Hepatocyte (in vitro differentiated cells): ENCODE measurements around the gene DDO. TPM values are rescaled to one million over a fixed set of nuclear protein-coding genes. Genes with fewer than 3 reads are reported as not detected.

Source experiments
- DNase-seq: peaks from one replicate; pipeline ENCODE4 v3.0.0-alpha.2; 2016; ENCODE audit warnings: low spot score
- H2AFZ ChIP-seq: fragments of 200-600 bp; sonication (generic); 2 replicates; pipeline ENCODE4 v1.6.0; 2016; ENCODE audit warnings: antibody characterized with exemption, mild to moderate bottlenecking
- H3K27ac ChIP-seq: fragments of 200-600 bp; sonication (generic); 2 replicates; pipeline ENCODE4 v1.5.1; 2016; ENCODE audit warnings: mild to moderate bottlenecking
- H3K27me3 ChIP-seq: fragments of 200-600 bp; sonication (generic); 2 replicates; pipeline ENCODE4 v1.6.1; 2016
- H3K36me3 ChIP-seq: fragments of 200-600 bp; sonication (generic); replicated peaks from 2 replicates; pipeline ENCODE4 v1.5.1; 2016; ENCODE audit warnings: low read depth; ENCODE audit not compliant: insufficient read depth
- H3K4me1 ChIP-seq: fragments of 200-600 bp; sonication (generic); 2 replicates; pipeline ENCODE4 v1.5.1; 2016; ENCODE audit warnings: mild to moderate bottlenecking, moderate library complexity; ENCODE audit not compliant: insufficient read depth
- H3K4me2 ChIP-seq: fragments of 200-600 bp; sonication (generic); 2 replicates; pipeline ENCODE4 v1.6.0; 2016
- H3K4me3 ChIP-seq: fragments of 200-600 bp; sonication (generic); 2 replicates; pipeline ENCODE4 v1.5.1; 2016; ENCODE audit warnings: mild to moderate bottlenecking
- H3K79me2 ChIP-seq: fragments of 200-600 bp; sonication (generic); 2 replicates; pipeline ENCODE4 v1.6.0; 2017; ENCODE audit warnings: mild to moderate bottlenecking
- H3K9me2 ChIP-seq: fragments of 200-600 bp; sonication (generic); replicated peaks from 2 replicates; pipeline ENCODE4 v1.6.0; 2017; ENCODE audit warnings: mild to moderate bottlenecking; ENCODE audit not compliant: insufficient read depth
- H3K9me3 ChIP-seq: fragments of 200-600 bp; sonication (generic); 2 replicates; pipeline ENCODE4 v1.5.1; 2016; ENCODE audit warnings: low read depth, mild to moderate bottlenecking
- H4K20me1 ChIP-seq: fragments of 200-600 bp; sonication (generic); 2 replicates; pipeline ENCODE4 v1.6.0; 2016; ENCODE audit warnings: mild to moderate bottlenecking; ENCODE audit not compliant: insufficient read depth, poor library complexity, severe bottlenecking
- EZH2 ChIP-seq: fragments of 200-600 bp; sonication (generic); IDR thresholded peaks from 2 replicates; pipeline ENCODE4 v1.6.1; 2016; ENCODE audit warnings: antibody characterized with exemption, mild to moderate bottlenecking, borderline replicate concordance
- EZH2phosphoT487 ChIP-seq: fragments of 200-600 bp; sonication (generic); IDR thresholded peaks from one replicate; pipeline ENCODE4 v1.6.1; 2018; ENCODE audit warnings: antibody characterized with exemption, mild to moderate bottlenecking, low read depth, moderate library complexity; ENCODE audit not compliant: unreplicated experiment, severe bottlenecking
- WGBS: methylation state at CpG from one replicate; pipeline ENCODE4 v1.1.6; 2016; ENCODE audit warnings: low lambda C conversion rate; ENCODE audit errors: missing lambda C conversion rate; 5-methylcytosine and 5-hydroxymethylcytosine counted together
- polyA plus RNA-seq: library from polyadenylated mRNA; unstranded; fragments of >200 nt; fragmentation: Nextera tagmentation; extraction: Ambion mirVana; gene quantifications from 2 replicates; pipeline ENCODE4 v1.2.1, GENCODE V29; 2016
- total RNA-seq: library from RNA; depleted of rRNA; stranded (reverse); fragments of >200 nt; gene quantifications from 2 replicates; pipeline ENCODE4 v1.2.3, GENCODE V29; 2014
- TF ChIP-seq, protein P1 (sequence below): fragments of 200-600 bp; sonication (generic); IDR thresholded peaks from 2 replicates; pipeline ENCODE4 v1.5.1; 2016; ENCODE audit warnings: antibody characterized with exemption, mild to moderate bottlenecking; ENCODE audit not compliant: poor library complexity

The DDO gene
- total and polyA plus RNA-seq, 2 experiments from 2014 or later: 0.20 to 0.39 TPM

- no peak overlapping the region for H3K4me2 ChIP-seq
- H3K4me3 ChIP-seq: no peak overlapping the region
- H3K4me1 ChIP-seq: no peaks in the 10 kb centered on the region
- no peaks in the 10 kb centered on the region for H3K9me2 ChIP-seq
- no peak overlapping the region for H3K27ac ChIP-seq
- WGBS: 73% methylated on average over 3 of the region's 3 CpGs
- no peak for TF ChIP-seq EZH2phosphoT487
- H2AFZ ChIP-seq: no peak overlapping the region
- DNase-seq: no peak
- no peaks in the 10 kb centered on the region for H3K27me3 ChIP-seq
- no peaks in the 10 kb centered on the region for H3K36me3 ChIP-seq
- H3K9me3 ChIP-seq: no peaks in the 10 kb centered on the region
- no peaks in the 10 kb centered on the region for H3K79me2 ChIP-seq
- H4K20me1 ChIP-seq: no peaks in the 10 kb centered on the region
These were observed 17.0 kb upstream of the DDO start for GRCh38 chr6:110432285-110432900.

DNA sequence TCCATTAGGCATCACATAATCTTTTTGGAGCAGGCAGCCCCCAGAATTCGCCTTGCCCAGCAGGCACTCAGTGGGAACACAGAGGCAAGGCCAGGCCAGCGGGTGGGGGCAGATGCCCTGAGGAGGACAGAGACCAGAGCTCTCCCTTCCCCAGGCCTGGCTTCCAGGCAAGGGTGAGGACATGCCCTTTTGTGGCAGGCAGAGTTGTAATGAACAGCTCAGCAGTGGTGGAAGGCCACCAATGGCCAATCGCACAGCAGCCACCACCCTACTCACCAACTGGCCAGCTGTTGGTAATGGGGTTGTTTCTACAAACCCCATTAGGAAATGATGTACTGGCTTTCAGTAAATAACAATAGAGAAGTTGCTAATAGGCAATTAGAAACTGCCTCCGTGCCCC lies 15.4 kb upstream of the DDO start:
- Histone ChIP-seq H3K27ac (no peak overlapping the region), H3K9me3 (no peaks in the 10 kb centered on the region), H3K79me2 (no peaks in the 10 kb centered on the region), H3K9me2 (no peaks in the 10 kb centered on the region), H3K4me2 (no peak overlapping the region), H3K27me3 (no peaks in the 10 kb centered on the region), H4K20me1 (no peaks in the 10 kb centered on the region), H3K4me3 (no peak overlapping the region), H2AFZ (no peak overlapping the region), H3K36me3 (no peaks in the 10 kb centered on the region), H3K4me1 (no peaks in the 10 kb centered on the region)
- DNase-seq: no peak
- 94% methylated on average over 4 of the region's 4 CpGs for WGBS
- TF ChIP-seq EZH2phosphoT487: no peak
- TF ChIP-seq, protein P1, sequence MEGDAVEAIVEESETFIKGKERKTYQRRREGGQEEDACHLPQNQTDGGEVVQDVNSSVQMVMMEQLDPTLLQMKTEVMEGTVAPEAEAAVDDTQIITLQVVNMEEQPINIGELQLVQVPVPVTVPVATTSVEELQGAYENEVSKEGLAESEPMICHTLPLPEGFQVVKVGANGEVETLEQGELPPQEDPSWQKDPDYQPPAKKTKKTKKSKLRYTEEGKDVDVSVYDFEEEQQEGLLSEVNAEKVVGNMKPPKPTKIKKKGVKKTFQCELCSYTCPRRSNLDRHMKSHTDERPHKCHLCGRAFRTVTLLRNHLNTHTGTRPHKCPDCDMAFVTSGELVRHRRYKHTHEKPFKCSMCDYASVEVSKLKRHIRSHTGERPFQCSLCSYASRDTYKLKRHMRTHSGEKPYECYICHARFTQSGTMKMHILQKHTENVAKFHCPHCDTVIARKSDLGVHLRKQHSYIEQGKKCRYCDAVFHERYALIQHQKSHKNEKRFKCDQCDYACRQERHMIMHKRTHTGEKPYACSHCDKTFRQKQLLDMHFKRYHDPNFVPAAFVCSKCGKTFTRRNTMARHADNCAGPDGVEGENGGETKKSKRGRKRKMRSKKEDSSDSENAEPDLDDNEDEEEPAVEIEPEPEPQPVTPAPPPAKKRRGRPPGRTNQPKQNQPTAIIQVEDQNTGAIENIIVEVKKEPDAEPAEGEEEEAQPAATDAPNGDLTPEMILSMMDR: no peak

DNA sequence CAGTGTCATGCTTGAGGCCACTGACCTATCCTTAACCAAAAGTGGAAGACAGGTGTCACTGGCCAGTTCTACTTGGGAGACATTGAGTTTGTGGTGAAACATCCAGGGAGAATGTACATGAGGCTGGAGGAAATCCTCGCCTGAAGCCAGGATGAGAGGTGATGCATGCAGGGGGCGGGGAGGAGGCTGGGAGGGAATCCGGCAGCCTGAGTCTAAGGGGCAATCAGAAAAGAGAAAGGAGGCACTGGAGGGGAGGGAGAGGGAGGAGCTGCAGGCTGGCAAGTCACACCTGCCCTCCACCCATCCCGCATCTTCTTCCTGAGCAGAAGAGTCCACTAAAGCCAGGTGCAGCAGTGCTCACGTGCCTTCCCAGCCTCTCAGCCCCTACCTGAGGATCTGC lies 14.9 kb upstream of the DDO start:
- no peak overlapping the region for H2AFZ ChIP-seq
- WGBS: 58% methylated on average over 5 of the region's 5 CpGs

DNA sequence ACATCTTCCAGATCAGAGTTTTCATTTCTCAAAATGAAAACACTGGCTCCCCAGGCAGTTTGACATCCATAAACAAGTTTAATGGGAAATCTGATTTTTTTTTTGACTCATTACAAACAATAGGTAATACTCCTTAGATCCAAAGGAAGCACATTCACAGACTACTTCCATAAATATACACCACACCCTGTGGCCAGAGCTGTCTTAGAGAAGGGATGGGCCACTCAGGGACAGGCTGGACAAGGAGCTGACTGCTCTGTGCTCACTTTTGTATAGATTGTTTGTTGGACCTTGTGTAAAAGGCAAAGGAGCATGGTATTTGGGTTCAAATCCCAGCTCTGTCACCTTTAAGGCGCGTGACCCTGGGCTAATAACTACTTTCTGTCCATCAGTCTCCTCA lies 12.8 kb upstream of the DDO start:
- Histone ChIP-seq H3K9me3 (no peaks in the 10 kb centered on the region), H4K20me1 (no peaks in the 10 kb centered on the region), H3K27ac (no peak overlapping the region), H3K4me3 (no peak overlapping the region), H3K36me3 (no peaks in the 10 kb centered on the region), H3K9me2 (no peaks in the 10 kb centered on the region), H3K4me2 (no peak overlapping the region), H3K4me1 (no peaks in the 10 kb centered on the region), H3K27me3 (no peaks in the 10 kb centered on the region), H3K79me2 (no peaks in the 10 kb centered on the region), H2AFZ (no peak overlapping the region)
- WGBS: 98% methylated on average over 2 of the region's 2 CpGs
- DNase-seq: no peak
- no peak for TF ChIP-seq EZH2phosphoT487
- TF ChIP-seq, protein P1: no peak
- TF ChIP-seq EZH2: no peak

More for the DNA sequence above, 14.9 kb upstream of the DDO start:
- no peak overlapping the region for H3K27ac ChIP-seq
- no peak for DNase-seq
- no peaks in the 10 kb centered on the region for H4K20me1 ChIP-seq
- no peak overlapping the region for H3K4me2 ChIP-seq
- H3K36me3 ChIP-seq: no peaks in the 10 kb centered on the region
- no peaks in the 10 kb centered on the region for H3K9me3 ChIP-seq
- no peaks in the 10 kb centered on the region for H3K9me2 ChIP-seq
- H3K4me1 ChIP-seq: no peaks in the 10 kb centered on the region
- H3K27me3 ChIP-seq: no peaks in the 10 kb centered on the region
- TF ChIP-seq EZH2 (no peak), EZH2phosphoT487 (no peak)
- TF ChIP-seq, protein P1: no peak
- H3K4me3 ChIP-seq: no peak overlapping the region
- H3K79me2 ChIP-seq: no peaks in the 10 kb centered on the region
